Spleen (tissue), 7 donors: Measurements from ENCODE around the gene CEP57.

Experiments
- CTCF ChIP-seq, 11 experiments: fragments of 200-600 bp in 7 of 11; fragments of 450-650 bp in 4 of 11; sonication (generic) in 4 of 11; IDR thresholded peaks in 8 of 11; conservative IDR thresholded peaks in 3 of 11; 1 replicate in 7 of 11; 2 replicates in 4 of 11; pipeline versions ENCODE4 v1.4.0 to v1.8.0; 2016 to 2021; ENCODE audit warnings: antibody characterized with exemption in 11 of 11, inconsistent platforms in 4 of 11, mild to moderate bottlenecking in 1 of 11
- POLR2A ChIP-seq, 3 donors: fragments of 450-650 bp; IDR thresholded peaks; one replicate each; pipeline ENCODE4 v1.5.1; 2017; ENCODE audit warnings: antibody characterized with exemption in 3 of 3, mild to moderate bottlenecking in 1 of 3
- donor health status: DM: no; HTN: no; CAD: no; lungs with moderate emphysema.
- donor health status: DM: no; HTN: no; CAD: no.
- donor health status: DM: no; HTN: no; CAD: no.

- TF ChIP-seq POLR2A (IDR thresholded peaks at IDR 0.05), result no peak
- TF ChIP-seq CTCF (IDR thresholded peaks at IDR 0.05 in 8 of 11, conservative IDR thresholded peaks at IDR 0.05 in 3 of 11), result no peak
Observed at GRCh38 chr11:95790933-95791708, 823 bp downstream of the CEP57 start.
